Neural cell (in vitro differentiated cells): Measurements from ENCODE around the gene ITGB7. TPM values are rescaled to one million over a fixed set of nuclear protein-coding genes. Genes with fewer than 3 reads are reported as not detected.

ENCODE experiments used
- H2AFZ ChIP-seq: fragments of 200-600, 300-800 bp; sonication (generic), shearing (Covaris generic); 2 replicates; pipeline ENCODE4 v1.6.0; 2014; ENCODE audit warnings: low read depth, mild to moderate bottlenecking, antibody characterized with exemption, low read length, moderate library complexity
- H3F3A ChIP-seq: fragments of 200-600 bp; shearing (Covaris generic); 2 replicates; pipeline ENCODE4 v1.6.1; 2016; ENCODE audit warnings: mild to moderate bottlenecking, moderate library complexity, mixed read lengths, antibody characterized with exemption, low read length; ENCODE audit not compliant: insufficient read depth, poor library complexity, severe bottlenecking
- H3K27ac ChIP-seq: fragments of 200-600, 300-800 bp; sonication (generic), shearing (Covaris generic); 2 replicates; pipeline ENCODE4 v1.5.1; 2014; ENCODE audit warnings: mild to moderate bottlenecking, low read length, moderate library complexity
- H3K27me3 ChIP-seq: fragments of 300-800, 200-600 bp; sonication (generic), shearing (Covaris generic); 2 replicates; pipeline ENCODE4 v1.6.0; 2014; ENCODE audit warnings: mild to moderate bottlenecking, low read depth, low read length, moderate library complexity; ENCODE audit not compliant: insufficient read depth
- H3K36me3 ChIP-seq: fragments of 300-800, 200-600 bp; sonication (generic), shearing (Covaris generic); 2 replicates; pipeline ENCODE4 v1.5.1; 2014; ENCODE audit warnings: mild to moderate bottlenecking, antibody characterized with exemption, low read length, moderate library complexity; ENCODE audit not compliant: insufficient read depth
- H3K4me2 ChIP-seq: fragments of 300-800, 200-600 bp; sonication (generic), shearing (Covaris generic); 2 replicates; pipeline ENCODE4 v1.6.0; 2014; ENCODE audit warnings: mild to moderate bottlenecking, low read length
- H3K4me3 ChIP-seq: fragments of 300-800, 200-600 bp; sonication (generic), shearing (Covaris generic); 2 replicates; pipeline ENCODE4 v1.5.1; 2014; ENCODE audit warnings: mild to moderate bottlenecking, low read length, moderate library complexity
- H3K79me2 ChIP-seq: fragments of 200-600 bp; shearing (Covaris generic); replicated peaks from 2 replicates; pipeline ENCODE4 v1.6.0; 2014; ENCODE audit warnings: mild to moderate bottlenecking, low read length, moderate library complexity; ENCODE audit not compliant: insufficient read depth
- H3K9ac ChIP-seq: fragments of 300-800, 200-600 bp; sonication (generic), shearing (Covaris generic); 2 replicates; pipeline ENCODE4 v1.6.1; 2016; ENCODE audit warnings: mild to moderate bottlenecking, low read length, mixed read lengths
- H3K9me2 ChIP-seq: fragments of 200-600 bp; shearing (Covaris generic); 2 replicates; pipeline ENCODE4 v1.6.1; 2016; ENCODE audit warnings: mild to moderate bottlenecking, low read length, mixed read lengths; ENCODE audit not compliant: insufficient read depth
- H3K9me3 ChIP-seq: fragments of 200-600, 300-800 bp; sonication (generic), shearing (Covaris generic); 2 replicates; pipeline ENCODE4 v1.6.1; 2016; ENCODE audit warnings: mild to moderate bottlenecking, mixed run types, low read length, moderate library complexity, mixed read lengths
- H4K20me1 ChIP-seq: fragments of 200-600 bp; shearing (Covaris generic); 2 replicates; pipeline ENCODE4 v1.6.1; 2016; ENCODE audit warnings: mild to moderate bottlenecking, mixed run types; ENCODE audit not compliant: insufficient read depth
- EP300 ChIP-seq: fragments of 450-650 bp; conservative IDR thresholded peaks from 2 replicates; pipeline ENCODE4 v1.6.1; 2014; ENCODE audit warnings: antibody characterized with exemption, mild to moderate bottlenecking, moderate library complexity; ENCODE audit not compliant: poor library complexity, severe bottlenecking
- EZH2 ChIP-seq: fragments of 200-600, 300-800 bp; shearing (Covaris generic), sonication (generic); IDR thresholded peaks from 2 replicates; pipeline ENCODE4 v1.6.1; 2014; ENCODE audit warnings: antibody characterized with exemption, low read length, borderline replicate concordance, mild to moderate bottlenecking; ENCODE audit not compliant: insufficient read depth, poor library complexity, severe bottlenecking
- MXI1 ChIP-seq: fragments of 450-650 bp; conservative IDR thresholded peaks from 2 replicates; pipeline ENCODE4 v1.6.1; 2014; ENCODE audit warnings: antibody characterized with exemption, mild to moderate bottlenecking; ENCODE audit not compliant: poor library complexity, severe bottlenecking
- POLR2AphosphoS5 ChIP-seq: IDR thresholded peaks from 2 replicates; pipeline ENCODE4 v1.6.1; 2012
- RAD21 ChIP-seq: fragments of 450-650 bp; conservative IDR thresholded peaks from 2 replicates; pipeline ENCODE4 v1.6.1; 2014; ENCODE audit warnings: antibody characterized with exemption, mild to moderate bottlenecking, moderate library complexity
- SMC3 ChIP-seq: fragments of 450-650 bp; conservative IDR thresholded peaks from 2 replicates; pipeline ENCODE4 v1.6.1; 2014; ENCODE audit warnings: antibody characterized with exemption, mild to moderate bottlenecking, moderate library complexity; ENCODE audit not compliant: poor library complexity
- TAF1 ChIP-seq: IDR thresholded peaks from 2 replicates; pipeline ENCODE4 v1.6.1; 2012; ENCODE audit warnings: low read depth
- polyA plus RNA-seq: library from polyadenylated mRNA; depleted of rRNA; stranded (reverse); fragments of >200 nt; gene quantifications from 2 replicates; pipeline ENCODE4 v1.2.3, GENCODE V29; 2014
- small RNA-seq, 3 experiments: library from RNA; depleted of rRNA; stranded (forward); fragments of <200 nt; gene quantifications; one replicate each; pipeline ENCODE3, GENCODE V24; 2012
- TF ChIP-seq, protein P1 (sequence below): IDR thresholded peaks from 2 replicates; pipeline ENCODE4 v1.6.1; 2012; ENCODE audit warnings: borderline replicate concordance
- TF ChIP-seq, protein P2 (sequence below): fragments of 450-650 bp; IDR thresholded peaks from 2 replicates; pipeline ENCODE4 v1.5.1; 2014; ENCODE audit warnings: antibody characterized with exemption, mild to moderate bottlenecking, moderate library complexity; ENCODE audit not compliant: poor library complexity, severe bottlenecking

Gene ITGB7
- polyA plus RNA-seq, 1 donor from 2014 or later = not detected

DNA sequence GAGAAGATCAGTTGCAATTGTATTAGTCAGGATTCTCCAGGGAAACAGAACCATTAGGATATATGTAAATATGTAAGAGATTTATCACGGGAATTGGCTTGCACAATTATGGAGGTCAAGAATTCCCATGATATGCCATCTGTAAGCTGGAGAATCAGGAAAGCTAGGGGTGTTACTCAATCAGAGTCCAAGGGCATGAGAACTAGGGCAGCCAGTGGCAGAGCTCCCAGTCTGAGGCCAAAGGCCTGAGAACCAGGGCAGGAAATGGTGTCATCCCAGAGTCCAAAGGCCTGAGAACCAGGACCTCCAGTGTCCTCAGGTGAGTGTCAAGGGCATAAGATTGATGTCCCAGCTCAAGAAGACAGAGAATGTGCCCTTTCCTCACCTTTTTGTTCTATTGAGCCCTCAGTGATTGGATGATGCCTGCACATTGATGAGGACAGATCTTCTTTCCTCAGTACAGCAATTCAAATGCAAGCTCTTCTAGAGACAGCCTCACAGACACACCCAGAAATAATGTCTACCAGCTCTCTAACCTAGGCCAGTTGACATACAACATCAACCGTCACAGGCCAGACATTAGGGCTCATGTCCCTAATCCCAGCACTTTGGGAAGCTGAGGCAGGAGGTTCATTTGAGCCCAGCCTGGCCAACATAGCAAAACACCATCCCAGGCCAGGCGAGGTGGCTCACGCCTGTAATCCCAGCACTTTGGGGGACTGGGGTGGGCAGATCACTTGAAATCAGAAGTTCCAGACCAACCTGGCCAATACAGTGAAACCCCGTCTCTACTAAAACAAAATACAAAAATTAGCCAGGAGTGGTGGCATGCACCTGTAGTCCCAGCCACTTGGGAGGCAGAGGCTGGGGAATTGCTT, 61.4 kb downstream of the ITGB7 start:
- TF ChIP-seq, protein P1, sequence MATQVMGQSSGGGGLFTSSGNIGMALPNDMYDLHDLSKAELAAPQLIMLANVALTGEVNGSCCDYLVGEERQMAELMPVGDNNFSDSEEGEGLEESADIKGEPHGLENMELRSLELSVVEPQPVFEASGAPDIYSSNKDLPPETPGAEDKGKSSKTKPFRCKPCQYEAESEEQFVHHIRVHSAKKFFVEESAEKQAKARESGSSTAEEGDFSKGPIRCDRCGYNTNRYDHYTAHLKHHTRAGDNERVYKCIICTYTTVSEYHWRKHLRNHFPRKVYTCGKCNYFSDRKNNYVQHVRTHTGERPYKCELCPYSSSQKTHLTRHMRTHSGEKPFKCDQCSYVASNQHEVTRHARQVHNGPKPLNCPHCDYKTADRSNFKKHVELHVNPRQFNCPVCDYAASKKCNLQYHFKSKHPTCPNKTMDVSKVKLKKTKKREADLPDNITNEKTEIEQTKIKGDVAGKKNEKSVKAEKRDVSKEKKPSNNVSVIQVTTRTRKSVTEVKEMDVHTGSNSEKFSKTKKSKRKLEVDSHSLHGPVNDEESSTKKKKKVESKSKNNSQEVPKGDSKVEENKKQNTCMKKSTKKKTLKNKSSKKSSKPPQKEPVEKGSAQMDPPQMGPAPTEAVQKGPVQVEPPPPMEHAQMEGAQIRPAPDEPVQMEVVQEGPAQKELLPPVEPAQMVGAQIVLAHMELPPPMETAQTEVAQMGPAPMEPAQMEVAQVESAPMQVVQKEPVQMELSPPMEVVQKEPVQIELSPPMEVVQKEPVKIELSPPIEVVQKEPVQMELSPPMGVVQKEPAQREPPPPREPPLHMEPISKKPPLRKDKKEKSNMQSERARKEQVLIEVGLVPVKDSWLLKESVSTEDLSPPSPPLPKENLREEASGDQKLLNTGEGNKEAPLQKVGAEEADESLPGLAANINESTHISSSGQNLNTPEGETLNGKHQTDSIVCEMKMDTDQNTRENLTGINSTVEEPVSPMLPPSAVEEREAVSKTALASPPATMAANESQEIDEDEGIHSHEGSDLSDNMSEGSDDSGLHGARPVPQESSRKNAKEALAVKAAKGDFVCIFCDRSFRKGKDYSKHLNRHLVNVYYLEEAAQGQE = no peak
- TF ChIP-seq MXI1 (no peak), EP300 (no peak), RAD21 (no peak), POLR2AphosphoS5 (no peak), EZH2 (no peak), TAF1 (no peak), SMC3 (no peak)
- TF ChIP-seq, protein P2, sequence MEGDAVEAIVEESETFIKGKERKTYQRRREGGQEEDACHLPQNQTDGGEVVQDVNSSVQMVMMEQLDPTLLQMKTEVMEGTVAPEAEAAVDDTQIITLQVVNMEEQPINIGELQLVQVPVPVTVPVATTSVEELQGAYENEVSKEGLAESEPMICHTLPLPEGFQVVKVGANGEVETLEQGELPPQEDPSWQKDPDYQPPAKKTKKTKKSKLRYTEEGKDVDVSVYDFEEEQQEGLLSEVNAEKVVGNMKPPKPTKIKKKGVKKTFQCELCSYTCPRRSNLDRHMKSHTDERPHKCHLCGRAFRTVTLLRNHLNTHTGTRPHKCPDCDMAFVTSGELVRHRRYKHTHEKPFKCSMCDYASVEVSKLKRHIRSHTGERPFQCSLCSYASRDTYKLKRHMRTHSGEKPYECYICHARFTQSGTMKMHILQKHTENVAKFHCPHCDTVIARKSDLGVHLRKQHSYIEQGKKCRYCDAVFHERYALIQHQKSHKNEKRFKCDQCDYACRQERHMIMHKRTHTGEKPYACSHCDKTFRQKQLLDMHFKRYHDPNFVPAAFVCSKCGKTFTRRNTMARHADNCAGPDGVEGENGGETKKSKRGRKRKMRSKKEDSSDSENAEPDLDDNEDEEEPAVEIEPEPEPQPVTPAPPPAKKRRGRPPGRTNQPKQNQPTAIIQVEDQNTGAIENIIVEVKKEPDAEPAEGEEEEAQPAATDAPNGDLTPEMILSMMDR = no peak
- Histone ChIP-seq H3K79me2 (no peaks in the 10 kb centered on the region), H3F3A (no peaks in the 10 kb centered on the region), H3K4me2 (no peak overlapping the region), H3K9ac (no peak overlapping the region), H3K9me2 (no peaks in the 10 kb centered on the region), H3K27me3 (no peaks in the 10 kb centered on the region), H4K20me1 (no peaks in the 10 kb centered on the region), H3K4me3 (no peak overlapping the region), H3K27ac (no peak overlapping the region), H3K9me3 (no peaks in the 10 kb centered on the region), H3K36me3 (no peaks in the 10 kb centered on the region), H2AFZ (no peak overlapping the region)

DNA sequence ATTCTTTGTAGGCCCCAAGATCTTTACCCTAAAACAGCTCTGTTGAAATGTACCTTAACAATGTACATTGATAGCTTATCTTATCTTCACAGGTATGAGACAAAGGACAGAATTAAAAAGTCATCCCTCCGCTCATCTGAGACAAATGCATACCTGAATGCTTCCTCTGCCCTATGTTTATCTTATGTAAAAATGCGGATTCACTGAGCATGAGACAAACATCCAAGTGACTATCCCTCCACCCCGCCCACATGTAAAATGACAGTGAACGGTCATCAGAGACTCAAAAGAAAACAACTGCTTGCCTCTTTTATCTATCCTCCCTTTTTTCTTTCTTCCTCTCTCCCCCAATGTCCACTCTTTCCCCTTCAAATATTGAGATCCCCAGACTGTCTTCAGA, 63.7 kb downstream of the ITGB7 start:
- Histone ChIP-seq H3K27me3 (no peaks in the 10 kb centered on the region), H3K36me3 (no peaks in the 10 kb centered on the region), H3K4me3 (no peak overlapping the region), H3K79me2 (no peaks in the 10 kb centered on the region), H3K9ac (no peak overlapping the region), H3K9me3 (no peaks in the 10 kb centered on the region), H4K20me1 (no peaks in the 10 kb centered on the region), H3K9me2 (no peaks in the 10 kb centered on the region), H3K4me2 (no peak overlapping the region), H2AFZ (no peak overlapping the region), H3F3A (no peaks in the 10 kb centered on the region), H3K27ac (no peak overlapping the region)
- no peak for TF ChIP-seq POLR2AphosphoS5
- no peak for TF ChIP-seq RAD21
- TF ChIP-seq SMC3 = no peak
- TF ChIP-seq, protein P2 = no peak
- no peak for TF ChIP-seq TAF1

Small RNA genes within 50 kb of the gene (small RNA-seq; reads per million reads assigned to genes)
- 0 to 1.6 (median 0) reads per million in 3 experiments for gene HIGD1AP1

Other genes starting within 250 kb of the ITGB7 start
- gene EIF4B, start 200.8 kb downstream of the ITGB7 start, polyA plus RNA-seq = 329 and 333 TPM in 2 replicates
- 4.2 and 7.9 TPM in 2 replicates for gene TNS2, start 157.2 kb downstream of the ITGB7 start, polyA plus RNA-seq
- 20.8 and 21.0 TPM in 2 replicates for gene SPRYD3, start 127.9 kb downstream of the ITGB7 start, polyA plus RNA-seq
- gene IGFBP6, start 109.6 kb downstream of the ITGB7 start, polyA plus RNA-seq = 0.26 TPM in 1 of 2 replicates, not detected in the other
- not detected in 2 replicates for gene SOAT2, start 103.8 kb downstream of the ITGB7 start, polyA plus RNA-seq
- gene ZNF740, start 26.5 kb downstream of the ITGB7 start, polyA plus RNA-seq = 24.3 and 25.9 TPM in 2 replicates
- 41.9 and 51.6 TPM in 2 replicates for gene CSAD, start 26.3 kb downstream of the ITGB7 start, polyA plus RNA-seq
- 0.61 and 1.0 TPM in 2 replicates for gene RARG, start 25.0 kb upstream of the ITGB7 start, polyA plus RNA-seq
- gene ESPL1, start 61.0 kb upstream of the ITGB7 start, polyA plus RNA-seq = 0.33 and 4.5 TPM in 2 replicates
- gene PFDN5, start 88.3 kb upstream of the ITGB7 start, polyA plus RNA-seq = 1,371 and 1,383 TPM in 2 replicates
- gene MYG1, start 92.4 kb upstream of the ITGB7 start, polyA plus RNA-seq = 70.5 and 84.1 TPM in 2 replicates
- gene AAAS, start 114.4 kb upstream of the ITGB7 start, polyA plus RNA-seq = 138 and 153 TPM in 2 replicates
- gene SP7, start 129.1 kb upstream of the ITGB7 start, polyA plus RNA-seq = not detected in 2 replicates
- 7.3 and 9.9 TPM in 2 replicates for gene SP1, start 172.9 kb upstream of the ITGB7 start, polyA plus RNA-seq
- gene AMHR2, start 216.6 kb upstream of the ITGB7 start, polyA plus RNA-seq = not detected in 2 replicates
- 6.4 and 11.2 TPM in 2 replicates for gene PRR13, start 234.5 kb upstream of the ITGB7 start, polyA plus RNA-seq
- gene PCBP2, start 244.9 kb upstream of the ITGB7 start, polyA plus RNA-seq = 242 and 261 TPM in 2 replicates